PC-9 (cell line): ENCODE results near the gene SNCB.

ENCODE experiments used
- EZH2 ChIP-seq: fragments of 200-600 bp; sonication (generic); IDR thresholded peaks from 2 replicates; pipeline ENCODE4 v1.8.0; 2017; ENCODE audit warnings: antibody characterized with exemption, low read depth
- TF ChIP-seq, protein P1 (sequence below): fragments of 200-600 bp; sonication (generic); conservative IDR thresholded peaks from 2 replicates; pipeline ENCODE4 v1.6.1; 2017; ENCODE audit warnings: mixed run types, antibody characterized with exemption, mild to moderate bottlenecking, moderate library complexity

DNA sequence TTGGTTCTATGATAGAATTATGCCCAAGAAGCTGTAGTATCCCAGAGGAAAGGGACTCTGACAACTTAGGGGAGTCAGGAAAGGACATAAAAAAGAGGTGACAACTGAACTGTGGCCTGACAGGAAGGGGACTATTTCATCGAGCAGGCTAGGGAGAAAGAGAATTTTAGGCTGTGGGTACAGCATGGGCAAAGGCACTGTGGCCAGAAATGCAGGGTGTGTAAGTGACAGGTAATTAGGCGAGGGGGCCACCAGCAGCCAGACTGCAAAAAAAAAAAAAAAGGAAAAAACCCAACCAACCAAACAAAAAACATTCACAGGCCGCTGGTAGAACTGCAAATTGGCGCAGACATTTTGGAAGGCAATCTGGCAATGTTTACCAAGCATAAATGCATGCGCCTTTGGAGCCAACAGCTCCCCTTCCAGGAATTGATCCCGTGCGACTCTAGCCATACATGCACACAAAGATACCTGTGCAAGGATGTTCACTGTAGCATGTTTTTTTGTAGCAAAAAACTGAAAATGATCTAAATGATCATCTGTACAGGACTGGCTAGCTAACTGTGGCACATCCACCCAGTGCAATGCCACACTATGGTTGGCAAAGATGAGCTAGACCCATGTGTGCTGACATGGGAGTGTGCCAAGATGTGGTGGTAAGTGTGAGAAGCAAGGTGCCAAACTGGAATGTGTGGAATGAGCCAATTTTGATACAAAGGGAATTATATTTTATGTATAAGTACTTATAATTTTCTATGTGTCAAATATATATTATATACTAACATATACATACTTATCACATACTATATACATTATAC lies 1.3 kb upstream of the SNCB start:
- TF ChIP-seq, protein P1, sequence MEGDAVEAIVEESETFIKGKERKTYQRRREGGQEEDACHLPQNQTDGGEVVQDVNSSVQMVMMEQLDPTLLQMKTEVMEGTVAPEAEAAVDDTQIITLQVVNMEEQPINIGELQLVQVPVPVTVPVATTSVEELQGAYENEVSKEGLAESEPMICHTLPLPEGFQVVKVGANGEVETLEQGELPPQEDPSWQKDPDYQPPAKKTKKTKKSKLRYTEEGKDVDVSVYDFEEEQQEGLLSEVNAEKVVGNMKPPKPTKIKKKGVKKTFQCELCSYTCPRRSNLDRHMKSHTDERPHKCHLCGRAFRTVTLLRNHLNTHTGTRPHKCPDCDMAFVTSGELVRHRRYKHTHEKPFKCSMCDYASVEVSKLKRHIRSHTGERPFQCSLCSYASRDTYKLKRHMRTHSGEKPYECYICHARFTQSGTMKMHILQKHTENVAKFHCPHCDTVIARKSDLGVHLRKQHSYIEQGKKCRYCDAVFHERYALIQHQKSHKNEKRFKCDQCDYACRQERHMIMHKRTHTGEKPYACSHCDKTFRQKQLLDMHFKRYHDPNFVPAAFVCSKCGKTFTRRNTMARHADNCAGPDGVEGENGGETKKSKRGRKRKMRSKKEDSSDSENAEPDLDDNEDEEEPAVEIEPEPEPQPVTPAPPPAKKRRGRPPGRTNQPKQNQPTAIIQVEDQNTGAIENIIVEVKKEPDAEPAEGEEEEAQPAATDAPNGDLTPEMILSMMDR: no peak
- TF ChIP-seq EZH2: no peak
